WTC11 (cell line): ENCODE data around the gene PGAP2.

Experiments used
- ATF2 ChIP-seq: sonication (generic); formaldehyde crosslinking; IDR thresholded peaks from 2 replicates; pipeline ENCODE4 v1.8.1; 2022; ENCODE audit warnings: low read depth, missing genetic modification reagents, borderline replicate concordance
- ATF3 ChIP-seq: sonication (generic); formaldehyde crosslinking; conservative IDR thresholded peaks from 2 replicates; pipeline ENCODE4 v1.8.1; 2022; ENCODE audit warnings: mild to moderate bottlenecking, missing genetic modification reagents
- CTCF ChIP-seq: fragments of 200-600 bp; IDR thresholded peaks from 2 replicates; pipeline ENCODE4 v1.8.0; 2022; ENCODE audit warnings: antibody characterized with exemption
- E2F1 ChIP-seq: sonication (generic); formaldehyde crosslinking; IDR thresholded peaks from 2 replicates; pipeline ENCODE4 v1.8.0; 2022; ENCODE audit warnings: mild to moderate bottlenecking, missing genetic modification reagents
- E2F5 ChIP-seq: sonication (generic); formaldehyde crosslinking; IDR thresholded peaks from 2 replicates; pipeline ENCODE4 v1.8.1; 2022; ENCODE audit warnings: mild to moderate bottlenecking, moderate library complexity, missing genetic modification reagents
- FOXP4 ChIP-seq: sonication (generic); formaldehyde crosslinking; IDR thresholded peaks from 2 replicates; pipeline ENCODE4 v1.8.0; 2022; ENCODE audit warnings: mild to moderate bottlenecking, missing genetic modification reagents
- HMGA2 ChIP-seq: fragments of 250-450 bp; sonication (Bioruptor Pico); IDR thresholded peaks from 2 replicates; pipeline ENCODE4 v1.4.0; 2021; ENCODE audit warnings: mild to moderate bottlenecking, moderate library complexity
- MAX ChIP-seq: sonication (generic); formaldehyde crosslinking; IDR thresholded peaks from 2 replicates; pipeline ENCODE4 v1.8.0; 2022; ENCODE audit warnings: mild to moderate bottlenecking, missing genetic modification reagents
- MYBL2 ChIP-seq: sonication (generic); formaldehyde crosslinking; IDR thresholded peaks from 2 replicates; pipeline ENCODE4 v1.8.1; 2023; ENCODE audit warnings: mild to moderate bottlenecking, moderate library complexity, missing genetic modification reagents
- NFATC4 ChIP-seq: fragments of 250-450 bp; sonication (Bioruptor Pico); IDR thresholded peaks from 2 replicates; pipeline ENCODE4 v1.9.0; 2021; ENCODE audit warnings: mild to moderate bottlenecking
- NFE2L1 ChIP-seq: sonication (generic); formaldehyde crosslinking; IDR thresholded peaks from 2 replicates; pipeline ENCODE4 v1.8.1; 2023; ENCODE audit warnings: missing genetic modification reagents
- NR3C1 ChIP-seq: sonication (generic); formaldehyde crosslinking; conservative IDR thresholded peaks from 2 replicates; pipeline ENCODE4 v1.8.1; 2023; ENCODE audit warnings: low read depth, mild to moderate bottlenecking, missing genetic modification reagents
- SP1 ChIP-seq: sonication (generic); formaldehyde crosslinking; conservative IDR thresholded peaks from 2 replicates; pipeline ENCODE4 v1.8.1; 2022; ENCODE audit warnings: missing genetic modification reagents

GRCh38 chr11:3853545-3853842 is 45.1 kb downstream of the PGAP2 start:
- TF ChIP-seq NFATC4 (no peak), CTCF (no peak), NFE2L1 (no peak), MAX (CRISPR knock-in tag) (no peak), ATF2 (CRISPR knock-in tag) (no peak), HMGA2 (CRISPR knock-in tag) (no peak), E2F1 (CRISPR knock-in tag) (no peak), ATF3 (CRISPR knock-in tag) (no peak), FOXP4 (CRISPR knock-in tag) (no peak), E2F5 (no peak), NR3C1 (no peak), MYBL2 (CRISPR knock-in tag) (no peak), SP1 (no peak)
